ENCODE measurements around the gene ZNF337. TPM values are rescaled to one million over a fixed set of nuclear protein-coding genes. Genes with fewer than 3 reads are reported as not detected.
"Not testable (repeated sequence)": the region's sequence is repeated elsewhere in the genome, so short reads cannot be mapped to it uniquely, and the experiment has no call there.

Gene ZNF337
- total RNA-seq, 2 donors from 2014 or later: 7.3 to 9.1 TPM

DNA sequence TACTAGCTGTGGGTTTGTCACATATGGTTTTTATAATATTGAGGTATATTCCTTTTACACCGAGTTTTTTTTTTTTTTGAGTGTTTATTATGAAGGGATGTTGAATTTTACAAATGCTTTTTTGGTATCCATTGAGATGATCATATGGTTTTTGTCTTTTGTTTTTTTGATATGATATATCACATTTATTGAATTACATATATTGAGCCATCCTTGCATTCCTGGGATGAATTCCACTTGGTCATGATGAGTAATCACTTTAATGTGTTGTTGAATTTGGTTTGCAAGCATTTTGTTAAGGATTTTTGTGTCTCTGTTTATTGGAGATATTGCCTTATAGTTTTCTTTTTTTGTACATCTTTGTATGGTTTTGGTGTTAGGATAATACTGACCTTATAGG, 3.3 kb upstream of the ZNF337 start:
- DNase-seq (no peak), ATAC-seq (no peak)
- intact Hi-C loops (cut with DNase I): loop anchor here in 1 of 2 donors (10.0 kb wide), 1 partner anchor 75 kb away; the partner anchor contains the start of gene NANP

DNA sequence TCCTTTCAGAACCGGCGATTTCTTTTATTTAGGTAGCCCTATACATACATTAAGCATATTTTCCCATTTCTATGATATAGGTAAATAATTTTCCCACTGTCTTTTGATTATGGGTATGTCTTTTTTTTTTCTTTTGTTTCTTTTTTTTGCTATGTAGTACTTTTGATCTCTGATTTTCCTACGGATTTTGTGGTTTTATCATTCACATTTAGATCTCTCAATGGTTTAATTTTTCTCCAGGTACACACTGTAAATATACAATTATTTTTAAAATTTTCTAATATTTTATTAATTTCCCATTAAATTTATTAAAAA, 436 bp upstream of the ZNF337 start:
- ATAC-seq: no peak
- no peak for DNase-seq
- intact Hi-C loops (cut with DNase I): loop anchor here in 1 of 2 donors (10.0 kb wide), 1 partner anchor 72 kb away; the partner anchor contains the start of gene NANP

DNA sequence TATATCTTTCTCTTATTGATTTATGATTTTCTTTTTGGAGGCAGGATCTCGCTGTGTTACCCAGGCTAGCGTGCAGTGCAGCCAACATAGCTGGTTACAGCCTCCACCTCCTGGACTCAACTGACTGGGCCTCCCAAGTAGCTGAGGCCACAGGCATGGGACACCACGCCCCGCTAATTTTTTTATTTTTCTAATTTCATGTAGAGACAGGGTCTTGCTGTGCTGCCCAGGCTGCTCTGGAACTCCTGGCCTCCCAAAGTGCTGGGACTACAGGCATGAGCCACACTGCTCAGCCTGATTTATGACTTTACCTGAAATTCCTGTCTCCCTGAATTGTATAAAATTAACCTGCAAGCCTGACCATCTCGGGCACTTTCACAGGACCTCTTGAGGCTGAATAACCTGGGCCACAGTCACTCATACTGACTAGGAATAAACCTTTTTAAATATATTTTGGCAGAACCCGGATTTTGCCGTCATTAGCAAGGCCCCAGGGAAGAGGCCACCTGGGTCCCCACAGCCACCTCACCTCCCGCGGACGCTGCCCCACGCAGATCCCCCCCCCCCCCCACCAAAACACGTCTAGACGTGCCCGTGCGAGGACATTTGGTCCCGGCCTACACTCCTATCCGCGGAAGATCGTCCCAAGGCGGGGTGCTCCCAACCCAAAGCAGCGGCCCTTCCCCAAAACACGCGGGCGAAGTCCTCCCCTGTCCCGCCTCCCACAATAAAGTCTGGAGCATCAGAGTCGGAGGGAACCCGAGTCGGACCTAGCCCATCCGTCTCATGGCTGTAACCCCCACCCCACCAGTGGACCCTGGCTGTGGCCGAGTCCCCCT, 902 bp downstream of the ZNF337 start:
- peak; percentile 24 to 26 for ATAC-seq
- no peak for DNase-seq
- intact Hi-C loops (cut with DNase I): loop anchor here in 1 of 2 donors (10.0 kb wide), 1 partner anchor 71 kb away; the partner anchor contains the start of gene NANP

DNA sequence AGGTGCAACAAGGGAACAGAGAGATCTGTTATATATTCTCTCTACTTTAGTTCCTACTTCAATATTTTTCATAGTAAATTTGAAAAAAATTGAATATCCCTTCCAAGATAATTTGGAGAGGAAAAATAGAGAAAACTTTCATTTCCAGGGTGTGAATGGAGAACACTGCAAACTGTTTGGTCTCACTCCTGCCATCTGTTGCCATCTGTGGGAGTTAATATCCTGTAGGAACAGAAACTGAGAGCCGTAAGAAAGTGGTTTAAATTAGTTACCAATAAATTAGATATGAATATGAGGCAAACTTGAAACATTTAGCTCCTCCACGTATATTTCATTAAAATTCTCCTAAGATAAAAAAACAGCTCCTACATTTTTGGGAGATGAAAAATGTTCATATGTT, 4.2 kb downstream of the ZNF337 start:
- no peak for ATAC-seq
- DNase-seq: no peak
- intact Hi-C loops (cut with DNase I): loop anchor here in 1 of 2 donors (10.0 kb wide), 1 partner anchor 68 kb away; the partner anchor contains the start of gene NANP

DNA sequence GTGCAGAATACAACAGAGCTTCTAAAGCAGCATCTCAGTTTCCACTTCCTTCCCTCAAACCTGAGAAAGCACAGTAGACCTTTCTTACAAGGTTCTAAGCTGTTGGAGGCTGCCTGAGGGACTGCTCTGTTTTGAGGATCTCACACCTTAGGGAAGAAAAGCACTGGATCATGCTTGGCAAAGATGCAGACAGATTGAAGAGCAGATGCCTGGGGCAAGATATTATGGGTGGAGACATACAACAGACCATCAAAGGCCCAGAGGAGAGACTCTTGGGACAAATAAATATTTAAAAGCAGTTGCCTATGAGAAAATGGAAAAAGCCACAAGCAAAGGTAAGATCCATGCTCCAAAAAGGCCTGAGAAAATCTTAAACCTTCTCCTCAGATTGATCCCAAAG, 6.2 kb downstream of the ZNF337 start:
- DNase-seq: no peak
- intact Hi-C loops (cut with DNase I): loop anchor here in 1 of 2 donors (10.0 kb wide), 1 partner anchor 66 kb away; the partner anchor contains the start of gene NANP
- ATAC-seq: no peak

DNA sequence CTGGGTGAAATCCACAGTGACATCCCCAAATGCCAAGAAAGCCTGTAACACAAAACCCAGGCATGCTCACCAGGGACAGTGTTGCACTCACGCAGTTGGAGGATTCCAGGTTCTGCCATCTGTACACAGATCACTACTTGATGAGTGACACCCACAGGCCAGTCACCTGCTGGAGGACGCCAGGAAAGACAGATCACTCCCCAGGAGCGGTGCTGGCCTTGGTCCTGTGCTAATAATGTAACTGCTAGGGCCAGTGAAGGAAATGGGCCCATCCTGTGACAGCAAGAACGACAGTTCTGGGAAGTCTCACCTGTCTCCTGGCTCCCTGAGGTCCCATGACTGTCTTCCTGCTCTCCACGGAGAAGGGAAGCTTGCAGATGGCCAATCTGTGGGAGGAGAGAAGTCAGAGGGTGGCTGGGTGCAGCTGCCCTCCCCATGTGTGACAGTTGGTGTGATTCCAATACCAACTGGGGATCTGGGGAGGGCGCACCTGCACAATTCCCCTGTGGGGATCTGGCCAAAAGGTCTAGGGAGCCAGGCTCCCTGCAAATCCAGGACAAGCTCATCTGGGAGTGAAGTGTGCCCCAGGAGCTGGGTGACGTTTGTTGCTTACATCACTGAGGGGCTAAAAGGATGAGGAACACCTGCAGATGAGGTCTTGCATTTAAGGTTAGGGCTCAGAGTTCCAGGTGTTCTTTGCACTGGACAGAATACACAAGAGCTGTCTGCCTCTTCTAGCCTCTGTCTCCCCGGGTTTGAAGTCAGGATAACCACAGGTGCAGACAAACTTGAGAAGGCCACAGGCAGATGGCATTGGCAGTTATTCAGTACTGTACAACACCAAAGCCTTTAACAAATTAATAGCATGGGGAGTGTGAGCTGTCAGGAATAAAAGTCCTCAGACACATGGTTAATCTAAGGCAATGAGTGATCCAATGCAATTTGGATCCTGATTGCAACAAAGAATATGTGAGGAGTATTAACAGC, 10.3 kb downstream of the ZNF337 start:
- DNase-seq: no peak
- intact Hi-C loops (cut with DNase I): no loop called here
- ATAC-seq: no peak

DNA sequence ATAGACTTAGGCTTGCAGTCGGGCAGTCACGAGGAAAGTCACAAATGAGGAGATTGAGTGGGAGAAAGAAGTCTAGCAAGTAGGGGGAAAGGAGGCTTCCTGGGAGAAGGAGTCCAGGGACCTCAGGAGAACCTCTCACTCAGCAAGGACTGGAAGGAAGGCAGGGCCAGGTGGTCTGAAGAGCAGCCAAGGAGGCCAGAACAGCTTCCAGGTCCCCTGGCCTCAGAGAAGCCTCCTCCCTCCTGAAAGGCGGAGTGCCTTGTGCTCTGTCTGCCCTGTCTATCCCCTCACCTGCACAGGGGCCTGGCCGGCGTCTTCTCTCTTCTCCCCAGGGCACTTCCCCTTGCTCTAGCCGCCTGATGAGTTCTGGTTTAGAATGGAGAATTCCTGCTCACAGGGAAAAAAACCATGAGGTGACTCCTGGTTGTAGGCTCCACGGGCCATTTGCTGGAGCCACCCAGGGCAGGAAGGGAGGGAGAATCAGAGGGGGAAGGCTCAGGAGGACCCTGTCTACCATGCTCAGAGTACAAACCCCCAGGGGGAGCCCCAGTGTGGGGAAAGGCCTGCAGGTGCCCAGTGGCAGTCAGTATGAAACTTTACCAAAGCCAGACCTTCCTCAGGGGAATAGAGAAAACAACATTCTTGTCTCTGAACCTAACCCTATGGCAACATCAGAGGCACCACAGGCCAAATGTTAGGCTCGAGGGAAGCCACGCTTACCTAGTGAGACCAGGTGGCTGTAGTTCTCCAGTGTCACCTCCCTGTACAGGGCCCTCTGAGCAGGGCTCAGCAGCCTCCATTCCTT, 11.2 kb downstream of the ZNF337 start:
- ATAC-seq: no peak
- no peak for DNase-seq
- intact Hi-C loops (cut with DNase I): no loop called here

DNA sequence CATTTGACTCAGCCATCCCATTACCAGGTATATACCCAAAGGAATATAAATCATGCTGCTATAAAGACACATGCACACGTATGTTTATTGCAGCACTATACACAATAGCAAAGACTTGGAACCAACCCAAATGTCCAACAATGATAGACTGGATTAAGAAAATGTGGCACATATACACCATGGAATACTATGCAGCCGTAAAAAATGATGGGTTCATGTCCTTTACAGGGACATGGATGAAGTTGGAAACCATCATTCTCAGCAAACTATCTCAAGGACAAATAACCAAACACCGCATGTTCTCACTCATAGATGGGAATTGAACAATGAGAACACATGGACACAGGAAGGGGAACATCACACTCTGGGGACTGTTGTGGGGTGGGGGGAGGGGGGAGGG, 12.8 kb downstream of the ZNF337 start:
- intact Hi-C loops (cut with DNase I); ATAC-seq; DNase-seq: not testable (repeated sequence)

DNA sequence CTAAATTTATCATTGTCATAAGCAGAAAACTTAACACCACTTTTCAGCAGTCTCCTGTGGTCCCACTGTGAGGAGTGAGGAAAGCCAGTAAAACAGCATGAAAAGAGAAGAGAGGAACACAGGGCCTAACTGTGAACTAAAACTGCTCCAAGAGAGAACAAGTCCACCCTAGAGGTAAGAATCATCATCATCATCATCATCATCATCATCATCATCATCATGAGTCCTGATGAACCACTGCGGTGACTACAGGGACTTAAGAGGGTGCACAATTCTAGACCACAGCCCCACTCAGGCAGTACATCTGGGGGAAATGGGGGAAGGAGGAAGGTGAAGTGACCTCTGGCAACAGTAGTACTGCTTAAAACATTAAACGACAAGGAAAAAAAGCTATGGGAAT, 13.6 kb downstream of the ZNF337 start:
- no peak for ATAC-seq
- no peak for DNase-seq
- intact Hi-C loops (cut with DNase I): no loop called here

DNA sequence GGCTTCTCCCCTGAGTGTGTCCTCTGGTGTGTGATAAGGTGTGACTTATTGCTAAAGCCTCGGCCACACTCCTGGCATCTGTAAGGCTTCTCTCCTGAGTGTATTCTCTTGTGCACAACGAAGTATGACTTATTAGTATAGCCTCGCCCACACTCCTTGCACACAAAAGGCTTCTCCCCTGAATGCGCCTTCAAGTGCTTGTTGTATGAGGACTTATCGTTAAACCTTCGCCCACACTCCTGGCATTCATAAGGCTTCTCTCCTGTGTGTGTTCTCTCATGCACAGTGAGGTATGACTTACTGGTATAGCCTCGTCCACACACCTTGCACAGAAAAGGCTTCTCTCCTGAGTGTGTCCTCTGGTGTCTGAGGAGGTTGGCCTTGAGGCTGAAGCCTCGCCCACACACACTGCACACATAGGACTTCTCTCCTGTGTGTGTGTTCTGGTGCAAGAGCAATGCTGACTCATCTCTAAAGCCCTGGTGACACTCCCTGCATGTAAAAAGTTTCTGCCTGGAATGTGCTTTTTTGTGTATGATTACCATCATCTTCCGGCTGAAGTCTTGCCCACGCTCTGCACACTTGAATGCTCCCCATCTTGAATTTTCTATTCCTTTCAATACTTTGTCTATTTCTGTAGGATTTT, 20.4 kb downstream of the ZNF337 start:
- DNase-seq (no peak), ATAC-seq (no peak)
- intact Hi-C loops (cut with DNase I): no loop called here

DNA sequence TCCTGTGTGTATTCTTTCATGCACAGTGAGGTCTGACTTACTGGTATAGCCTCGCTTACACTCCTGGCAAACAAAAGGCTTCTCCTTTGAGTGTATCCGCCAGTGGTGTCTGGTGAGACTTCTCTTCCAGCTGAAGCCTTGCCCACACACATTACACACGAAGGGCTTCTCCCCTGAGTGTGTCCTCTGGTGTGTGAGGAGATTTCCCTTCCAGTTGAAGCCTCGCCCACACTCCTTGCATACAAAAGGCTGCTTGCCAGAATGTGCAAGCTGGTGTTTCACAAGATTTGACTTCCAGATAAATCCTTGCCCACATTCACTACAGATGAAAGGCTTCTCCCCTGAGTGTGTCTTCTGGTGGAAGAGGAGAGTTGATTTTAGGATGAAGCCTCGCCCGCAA, 21.5 kb downstream of the ZNF337 start:
- peak in 1 of 2 donors; percentile 78 for ATAC-seq
- intact Hi-C loops (cut with DNase I): no loop called here

DNA sequence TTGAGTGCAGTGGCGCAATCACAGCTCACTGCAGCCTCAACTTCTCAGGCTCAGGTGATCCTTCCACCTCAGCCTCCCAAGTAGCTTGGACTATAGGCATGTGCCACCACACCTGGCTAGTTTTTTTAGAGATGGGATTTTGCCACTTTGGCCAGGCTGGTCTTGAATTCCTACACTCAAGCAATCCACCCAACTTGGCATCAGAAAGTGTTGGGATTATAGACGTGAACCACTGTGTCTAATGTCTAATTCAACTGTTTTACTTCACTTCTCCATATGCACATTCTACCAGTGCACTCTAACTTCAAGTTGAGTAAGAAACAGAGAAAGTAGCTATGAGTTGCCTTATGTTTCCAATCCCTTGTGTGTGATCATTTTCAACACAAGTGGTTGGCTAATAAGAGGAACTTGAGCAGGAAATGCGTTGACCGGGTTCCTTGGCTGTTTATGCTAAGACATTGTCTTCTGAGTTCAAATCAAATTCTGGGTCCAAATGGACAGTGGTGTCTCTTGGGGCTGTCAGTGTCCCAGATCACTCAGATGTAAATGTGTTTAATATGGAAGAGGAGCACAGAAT, 23.9 kb downstream of the ZNF337 start:
- intact Hi-C loops (cut with DNase I): no loop called here
- no peak for ATAC-seq

More for the DNA sequence above, 21.5 kb downstream of the ZNF337 start:
- no peak for DNase-seq

DNA sequence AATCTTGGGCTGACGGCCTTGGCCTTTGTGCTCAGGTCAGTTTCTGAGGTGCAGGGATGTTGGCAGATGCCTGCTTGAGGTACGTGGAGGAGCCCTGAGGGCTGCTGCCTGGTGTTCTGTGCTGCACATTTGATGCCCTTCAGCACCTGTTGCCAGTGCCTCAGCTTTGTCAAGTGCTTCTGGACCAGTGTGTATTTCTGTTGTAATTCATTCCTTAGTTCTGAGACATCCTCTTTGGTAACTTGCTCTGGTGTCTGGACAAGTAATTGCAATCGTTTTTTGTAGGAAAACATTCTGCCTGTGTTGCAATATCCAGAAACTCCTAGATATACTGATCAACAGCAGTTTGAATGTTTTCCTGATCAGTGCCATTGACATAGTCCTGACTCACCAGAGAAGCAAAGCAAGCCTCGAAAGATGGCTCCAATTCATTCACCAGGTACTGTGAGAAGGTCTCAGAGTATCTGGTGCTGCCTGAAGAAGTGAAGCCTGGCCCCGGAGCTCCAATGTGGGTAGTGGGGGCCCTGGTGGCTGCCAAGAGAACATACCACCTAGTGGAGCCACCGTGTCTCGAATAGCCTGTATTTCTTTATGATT, 26.7 kb downstream of the ZNF337 start:
- DNase-seq: no peak
- ATAC-seq: peak in 1 of 2 donors; percentile 45
- intact Hi-C loops (cut with DNase I): no loop called here

More for the DNA sequence above, 23.9 kb downstream of the ZNF337 start:
- no peak for DNase-seq

DNA sequence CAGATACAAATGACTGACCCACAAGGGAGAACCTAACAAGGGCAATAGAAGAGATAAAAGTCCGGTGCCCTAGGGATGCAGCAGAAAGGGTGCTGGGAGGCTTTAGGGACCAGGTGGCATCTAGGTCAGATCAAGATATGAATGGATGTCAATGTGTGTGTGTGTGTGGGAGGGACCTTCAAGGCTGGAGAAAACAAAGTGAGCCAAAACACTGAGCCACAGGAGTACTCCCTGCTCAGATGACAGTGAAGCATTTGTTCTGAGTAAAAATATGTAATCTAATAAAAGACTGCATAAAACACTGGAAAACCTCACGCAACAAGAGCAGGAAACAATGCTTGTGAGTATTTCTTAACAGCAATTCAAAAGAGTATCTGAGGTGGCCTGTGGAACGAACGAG, 28.2 kb downstream of the ZNF337 start:
- no peak for DNase-seq
- no peak for ATAC-seq
- intact Hi-C loops (cut with DNase I): no loop called here

DNA sequence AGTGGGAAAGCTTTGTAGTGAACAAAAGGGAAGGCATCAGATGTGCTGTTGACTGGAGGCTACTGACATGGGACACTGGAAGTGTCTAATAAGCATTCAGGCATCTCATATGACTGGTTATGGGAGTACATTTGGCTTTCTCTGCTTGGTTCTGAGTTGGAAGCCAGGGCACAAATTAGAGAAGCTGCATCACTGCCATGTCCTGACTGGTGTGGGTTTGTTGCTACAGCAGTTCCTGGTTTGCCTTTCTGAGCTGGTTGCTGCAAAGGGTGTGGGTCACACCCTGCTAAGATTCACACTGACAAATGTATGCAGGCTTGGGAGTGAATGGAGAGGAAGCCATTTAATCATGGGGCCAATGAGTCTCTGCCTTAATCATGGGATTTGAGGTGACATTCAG, 36.7 kb downstream of the ZNF337 start:
- ATAC-seq: no peak
- intact Hi-C loops (cut with DNase I): no loop called here

DNA sequence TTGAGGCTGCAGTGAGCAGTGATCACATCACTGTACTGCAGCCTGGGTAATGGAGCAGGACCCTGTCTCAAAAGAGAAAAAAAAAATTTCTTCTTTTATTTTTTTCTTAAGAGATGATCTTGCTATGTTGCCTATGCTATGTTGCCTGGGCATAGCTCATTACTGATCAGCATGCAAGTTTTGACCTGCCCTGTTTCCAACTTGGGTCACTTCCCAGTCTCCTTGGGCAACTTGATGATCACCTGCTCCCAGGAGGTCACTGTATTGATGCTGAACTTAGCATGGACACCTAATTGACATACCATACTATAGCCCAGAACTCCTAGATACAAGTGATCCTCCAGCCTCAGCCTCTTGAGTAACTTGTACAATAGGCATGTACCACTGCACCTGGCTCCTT, 42.2 kb downstream of the ZNF337 start:
- DNase-seq (no peak), ATAC-seq (no peak)
- intact Hi-C loops (cut with DNase I): no loop called here

More for the DNA sequence above, 36.7 kb downstream of the ZNF337 start:
- DNase-seq: no peak

DNA sequence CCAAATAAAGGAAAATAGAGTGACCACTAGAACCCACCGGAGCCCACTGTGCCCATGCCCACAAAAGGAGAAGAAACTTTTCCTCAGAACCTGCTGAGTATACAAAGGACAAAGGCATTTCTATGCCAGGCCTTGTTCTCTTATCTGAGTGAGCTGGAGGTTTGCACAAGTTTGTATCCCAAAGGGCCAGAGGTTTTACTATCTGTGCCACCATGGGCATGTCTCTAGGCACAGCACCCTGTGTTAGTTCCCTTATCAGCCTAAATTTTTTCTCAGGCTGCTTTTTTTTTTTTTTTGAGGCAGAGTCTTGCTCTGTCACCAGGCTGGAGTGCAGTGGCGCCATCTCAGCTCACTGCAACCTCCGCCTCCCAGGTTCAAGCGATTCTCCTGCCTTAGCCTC, 43.8 kb downstream of the ZNF337 start:
- DNase-seq; ATAC-seq; intact Hi-C loops (cut with DNase I): not testable (repeated sequence)

DNA sequence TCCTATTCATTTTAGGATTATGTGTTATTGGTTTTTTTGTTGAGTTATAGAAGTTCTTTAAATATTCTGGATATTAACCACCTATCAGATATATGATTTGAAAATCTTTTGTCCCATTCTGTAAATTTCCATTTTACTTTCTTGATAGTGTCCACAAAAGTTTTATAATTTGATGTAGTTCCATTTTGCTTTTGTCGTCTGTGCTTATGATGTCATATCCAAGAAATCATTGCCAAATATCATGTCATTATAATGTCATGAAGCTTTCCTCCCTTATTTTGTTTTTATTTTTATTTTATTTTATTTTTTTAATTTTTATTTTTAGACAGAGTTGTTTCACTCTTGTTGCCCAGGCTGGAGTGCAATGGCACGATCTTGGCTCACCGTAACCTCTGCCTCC, 51.8 kb downstream of the ZNF337 start:
- DNase-seq (no peak), ATAC-seq (no peak)
- intact Hi-C loops (cut with DNase I): no loop called here
